K562 (cell line): ENCODE measurements around the gene PUM2. TPM values are rescaled to one million over a fixed set of nuclear protein-coding genes. Genes with fewer than 3 reads are reported as not detected.

Experiments
- ARNT ChIP-seq, 2 experiments: fragments of 450-650 bp; IDR thresholded peaks; 2 replicates each; pipeline ENCODE4 v1.6.1; 2016; ENCODE audit warnings: mild to moderate bottlenecking in 1 of 2
- ETV1 ChIP-seq: fragments of 450-650 bp; conservative IDR thresholded peaks from 2 replicates; pipeline ENCODE4 v1.6.1; 2016; ENCODE audit warnings: missing genetic modification characterization, control low read depth, low read depth, missing compliant biosample characterization
- HINFP ChIP-seq: fragments of 450-650 bp; conservative IDR thresholded peaks from 2 replicates; pipeline ENCODE4 v1.6.1; 2016; ENCODE audit warnings: missing genetic modification characterization, low read depth, mild to moderate bottlenecking, control low read depth, missing compliant biosample characterization
- PYGO2 ChIP-seq: fragments of 450-650 bp; IDR thresholded peaks from 2 replicates; pipeline ENCODE4 v1.6.1; 2016; ENCODE audit warnings: mild to moderate bottlenecking, missing genetic modification characterization, moderate library complexity, missing compliant biosample characterization
- SMARCC2 ChIP-seq: fragments of 450-650 bp; IDR thresholded peaks from 2 replicates; pipeline ENCODE4 v1.6.1; 2017; ENCODE audit warnings: antibody characterized with exemption, moderate library complexity, mild to moderate bottlenecking, low read depth
- SUPT5H ChIP-seq: fragments of 450-650 bp; IDR thresholded peaks from 2 replicates; pipeline ENCODE4 v1.6.1; 2016
- U2AF2 ChIP-seq: fragments of 200-400 bp; formaldehyde crosslinking; optimal IDR thresholded peaks from 2 replicates; pipeline ENCODE3; 2017; ENCODE audit warnings: low read depth, mild to moderate bottlenecking, low read length
- ZFP1 ChIP-seq: fragments of 450-650 bp; formaldehyde crosslinking; IDR thresholded peaks from 2 replicates; pipeline ENCODE4 v1.4.0; 2020; ENCODE audit warnings: mild to moderate bottlenecking, mixed read lengths
- ZNF133 ChIP-seq: fragments of 250-450 bp; sonication (Bioruptor Pico); IDR thresholded peaks from 2 replicates; pipeline ENCODE4 v1.4.0; 2020; ENCODE audit warnings: mild to moderate bottlenecking
- ZNF165 ChIP-seq: fragments of 250-450 bp; sonication (Bioruptor Pico); IDR thresholded peaks from 2 replicates; pipeline ENCODE4 v1.4.0; 2020; ENCODE audit warnings: borderline replicate concordance
- polyA plus RNA-seq, 8 experiments: library from polyadenylated mRNA; depleted of rRNA in 4 of 8; stranded (reverse) in 5 of 8; unstranded in 3 of 8; fragments of >200 nt; fragmentation: Nextera tagmentation in 2 of 8; fragmentation: Illumina TruSeq in 1 of 8; extraction: Ambion mirVana in 2 of 8; extraction: Trizol in 1 of 8; gene quantifications; 2 replicates each; pipeline versions ENCODE4 v1.2.1 to v1.2.3, GENCODE V29; 2011 to 2014; ENCODE audit warnings: inconsistent platforms in 1 of 8, missing spikeins in 1 of 8
- total RNA-seq, 7 experiments: library from RNA; depleted of rRNA in 6 of 7; stranded (reverse); fragments of >200 nt in 6 of 7; fragmentation: Illumina TruSeq in 2 of 7; extraction: Trizol in 2 of 7; gene quantifications; 2 replicates each; pipeline versions ENCODE4 v1.2.1 to v1.2.3, GENCODE V29; 2011 to 2021; ENCODE audit warnings: low replicate concordance in 1 of 7
- TF ChIP-seq, protein P1 (sequence below): fragments of 150-350 bp; conservative IDR thresholded peaks from 2 replicates; pipeline ENCODE4 v1.6.1; 2014; ENCODE audit warnings: low read length

PUM2 gene
- total and polyA plus RNA-seq, 9 of the 15 experiments (the other 6 are each of a cell fraction or from before 2014, with no cell fraction given) = 13.4 to 61.9 (median 28.3) TPM

- TF ChIP-seq, protein P1, sequence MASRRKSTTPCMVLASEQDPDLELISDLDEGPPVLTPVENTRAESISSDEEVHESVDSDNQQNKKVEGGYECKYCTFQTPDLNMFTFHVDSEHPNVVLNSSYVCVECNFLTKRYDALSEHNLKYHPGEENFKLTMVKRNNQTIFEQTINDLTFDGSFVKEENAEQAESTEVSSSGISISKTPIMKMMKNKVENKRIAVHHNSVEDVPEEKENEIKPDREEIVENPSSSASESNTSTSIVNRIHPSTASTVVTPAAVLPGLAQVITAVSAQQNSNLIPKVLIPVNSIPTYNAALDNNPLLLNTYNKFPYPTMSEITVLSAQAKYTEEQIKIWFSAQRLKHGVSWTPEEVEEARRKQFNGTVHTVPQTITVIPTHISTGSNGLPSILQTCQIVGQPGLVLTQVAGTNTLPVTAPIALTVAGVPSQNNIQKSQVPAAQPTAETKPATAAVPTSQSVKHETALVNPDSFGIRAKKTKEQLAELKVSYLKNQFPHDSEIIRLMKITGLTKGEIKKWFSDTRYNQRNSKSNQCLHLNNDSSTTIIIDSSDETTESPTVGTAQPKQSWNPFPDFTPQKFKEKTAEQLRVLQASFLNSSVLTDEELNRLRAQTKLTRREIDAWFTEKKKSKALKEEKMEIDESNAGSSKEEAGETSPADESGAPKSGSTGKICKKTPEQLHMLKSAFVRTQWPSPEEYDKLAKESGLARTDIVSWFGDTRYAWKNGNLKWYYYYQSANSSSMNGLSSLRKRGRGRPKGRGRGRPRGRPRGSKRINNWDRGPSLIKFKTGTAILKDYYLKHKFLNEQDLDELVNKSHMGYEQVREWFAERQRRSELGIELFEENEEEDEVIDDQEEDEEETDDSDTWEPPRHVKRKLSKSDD = no peak
- TF ChIP-seq SUPT5H (no peak), ZNF133 (CRISPR knock-in tag) (no peak), ARNT (IDR thresholded peaks at IDR 0.05) (no peak), U2AF2 (no peak), ETV1 (tag) (no peak), SMARCC2 (no peak), ZNF165 (no peak), ZFP1 (CRISPR knock-in tag) (no peak), PYGO2 (no peak), HINFP (no peak)
- TF ChIP-seq, all 486 proteins: peak for 0
Measured at GRCh38 chr2:20220806-20221554, 129.7 kb downstream of the PUM2 start (continued).
